GM18508 (cell line): ENCODE measurements around the gene CUL4B.
"Not testable (repeated sequence)": the region's sequence is repeated elsewhere in the genome, so short reads cannot be mapped to it uniquely, and the experiment has no call there.

Source experiments
- ATAC-seq: cut with Tn5 transposase; IDR thresholded peaks from one replicate; pipeline ENCODE4 v1.9.1; 2021; ENCODE audit warnings: moderate number of reproducible peaks; ENCODE audit not compliant: insufficient read depth, unreplicated experiment

Gene CUL4B

GRCh38 chrX:120560842-120561633 lies at the start of gene CUL4B:
Gene CUL4B, minus strand, starts transcription at chrX:120560962. Its CDS starts 324 bp downstream, at chrX:120560638.
- ATAC-seq: peak; percentile 49

DNA sequence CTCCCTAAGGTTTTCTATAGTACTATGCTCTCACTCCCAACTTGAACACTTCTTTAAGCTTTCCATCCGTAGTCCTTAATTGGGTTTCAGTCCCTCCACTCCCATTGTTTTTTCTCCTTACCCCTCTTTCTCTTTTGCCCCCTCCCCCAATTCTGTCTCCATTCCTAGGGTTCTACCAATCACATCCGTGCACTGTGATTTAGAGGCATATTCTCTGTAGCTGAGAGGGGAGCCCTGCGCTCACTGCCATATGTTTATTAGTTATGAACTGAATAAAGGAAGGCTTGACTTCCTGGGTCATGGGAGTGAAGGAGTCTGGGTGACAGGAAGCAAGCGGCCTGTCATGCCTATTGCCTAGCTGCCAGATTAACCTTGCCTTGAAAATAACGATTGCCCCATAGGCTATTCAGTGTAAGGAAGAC lies 43.6 kb upstream of the CUL4B start:
- no peak for ATAC-seq

GRCh38 chrX:120603707-120604360 lies 43.1 kb upstream of the CUL4B start, which contains the start of gene MCTS1:
Gene MCTS1, plus strand, starts transcription at chrX:120604101. Its CDS starts 136 bp downstream, at chrX:120604237.
- ATAC-seq: peak; percentile 84

DNA sequence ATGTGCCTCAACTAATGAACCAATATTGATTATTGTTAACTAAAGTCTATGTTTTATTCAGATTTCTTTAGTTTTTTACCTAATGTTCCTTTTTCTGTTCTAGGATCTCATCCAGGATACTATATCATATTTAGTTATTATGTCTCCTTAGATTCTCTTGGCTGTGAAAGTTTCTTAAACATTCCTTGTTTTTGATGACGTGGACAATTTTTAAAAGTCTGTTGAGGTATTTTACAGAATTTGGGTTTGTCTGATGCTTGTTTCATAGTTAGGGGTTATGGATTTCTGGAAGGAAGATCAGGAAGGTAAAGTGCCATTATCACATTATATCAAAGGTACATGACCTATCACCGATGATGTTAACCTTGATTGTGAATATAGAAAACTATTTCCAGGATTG lies 24.9 kb upstream of the CUL4B start:
- ATAC-seq: no peak

DNA sequence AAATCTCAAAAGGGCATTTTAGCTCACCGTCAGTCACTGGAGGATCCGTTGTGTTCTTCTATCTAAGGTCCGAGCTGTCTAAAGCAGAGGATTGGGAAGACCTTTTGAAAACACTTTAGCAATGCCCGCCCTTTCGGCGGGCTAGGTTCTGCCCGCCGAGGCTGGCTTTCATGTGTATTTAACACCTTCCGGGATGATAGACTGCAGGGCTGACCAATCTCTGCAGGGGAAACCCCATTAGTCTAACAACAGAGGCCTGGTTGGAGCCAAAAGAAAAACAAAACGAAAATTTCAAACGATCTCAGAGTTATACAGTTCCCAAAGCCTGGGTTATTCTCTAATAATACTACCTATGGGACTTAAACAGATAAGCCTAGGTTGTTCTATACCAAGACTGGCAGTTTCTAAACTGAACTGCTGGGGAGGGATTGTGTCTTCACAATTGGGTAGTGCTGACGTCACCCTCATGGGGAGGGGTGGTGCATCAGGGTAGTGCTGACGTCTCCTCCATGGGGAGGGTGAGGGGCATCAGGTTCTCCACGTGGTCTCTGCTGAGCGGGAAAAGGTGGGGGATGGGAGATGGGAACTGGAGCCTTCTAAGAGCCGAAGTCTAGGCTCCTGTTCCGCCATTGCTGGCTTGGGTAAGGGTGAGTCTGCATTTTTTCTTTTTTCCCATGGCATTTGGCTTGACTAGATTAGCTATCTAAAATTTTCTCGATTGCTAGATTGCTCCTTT lies 14.8 kb upstream of the CUL4B start:
- no peak for ATAC-seq

GRCh38 chrX:120573806-120574205 lies 13.0 kb upstream of the CUL4B start:
- not testable (repeated sequence) for ATAC-seq

- no peak for ATAC-seq
Observed at GRCh38 chrX:120570011-120570600, 9.3 kb upstream of the CUL4B start.

DNA sequence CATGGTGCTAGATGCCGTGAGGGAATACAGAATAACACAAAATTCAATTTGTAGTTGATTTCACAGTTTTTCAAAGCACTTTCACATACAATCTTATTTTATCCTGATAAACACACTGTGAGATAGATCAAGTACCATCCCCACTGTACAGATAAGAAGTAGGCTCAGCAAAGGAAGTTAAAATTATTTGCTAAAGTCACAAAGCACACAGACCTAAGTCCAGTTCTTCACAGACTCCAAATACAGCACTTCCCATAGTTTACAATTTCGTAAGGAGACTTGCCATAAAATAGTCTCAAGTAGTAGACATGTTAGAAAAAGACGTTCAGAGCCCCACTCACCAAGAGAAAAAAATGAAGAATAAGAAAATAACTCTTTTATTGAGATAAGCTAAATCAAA lies 7.8 kb upstream of the CUL4B start:
- no peak for ATAC-seq

- ATAC-seq: no peak
Observed at GRCh38 chrX:120568035-120568434, 7.3 kb upstream of the CUL4B start.

DNA sequence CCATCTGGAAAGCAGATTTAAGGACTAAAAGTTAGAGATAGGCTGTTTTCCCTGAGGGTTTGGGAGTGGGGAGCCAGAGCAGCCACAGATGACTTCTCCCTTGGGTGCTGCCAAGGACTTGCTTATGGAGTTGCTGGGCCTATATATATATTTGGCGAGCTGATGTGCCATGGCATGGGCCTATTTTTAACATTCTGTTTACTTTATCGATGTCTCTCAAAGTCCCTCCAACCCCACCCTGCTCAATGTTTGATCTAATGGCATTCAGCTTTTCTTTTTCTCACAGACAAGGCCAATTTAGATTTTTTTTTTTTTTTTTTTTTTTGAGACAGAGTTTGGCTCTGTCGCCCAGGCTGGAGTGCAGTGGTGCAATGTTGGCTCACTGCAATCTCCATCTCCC lies 6.1 kb upstream of the CUL4B start:
- no peak for ATAC-seq

DNA sequence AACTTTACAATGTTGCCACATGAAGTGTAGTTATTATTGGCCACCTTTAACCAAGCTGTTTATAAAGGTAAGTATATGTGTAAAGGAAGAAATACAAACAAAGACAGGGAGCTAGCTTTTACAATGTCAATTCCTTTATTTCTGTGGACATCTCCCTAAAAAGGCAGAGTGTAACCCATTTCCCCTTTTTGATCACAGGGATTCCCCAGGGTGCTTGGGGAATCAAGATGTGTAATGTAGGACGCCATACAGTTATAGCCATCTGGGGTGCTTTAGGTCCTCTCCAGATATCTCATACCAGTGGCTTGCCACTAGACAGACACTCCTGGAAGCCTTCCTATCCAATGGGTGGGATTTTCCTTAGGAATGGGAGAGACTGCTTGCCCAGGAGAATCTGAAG lies 4.2 kb upstream of the CUL4B start:
- ATAC-seq: no peak

DNA sequence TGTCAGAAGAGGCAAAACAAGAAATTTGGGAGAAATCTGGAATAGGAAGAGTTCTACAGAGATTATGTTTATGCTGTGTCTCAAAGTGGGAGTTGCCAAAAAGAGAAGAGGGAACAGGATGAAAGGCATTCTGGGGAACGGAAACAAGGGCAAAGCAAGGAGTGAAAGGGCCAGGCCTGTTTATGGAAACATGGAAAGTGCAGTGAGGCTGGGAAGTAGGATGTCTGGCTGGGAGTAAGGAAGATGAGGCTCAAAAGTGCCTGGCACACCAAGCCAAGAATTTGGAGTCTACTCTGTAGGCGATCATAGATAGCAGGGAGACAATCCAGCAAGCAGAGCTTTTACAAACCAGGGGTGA lies 1.8 kb upstream of the CUL4B start:
- no peak for ATAC-seq

- ATAC-seq: no peak
Observed at GRCh38 chrX:120561634-120562568, 1.1 kb upstream of the CUL4B start.

- no peak for ATAC-seq
Observed at GRCh38 chrX:120560405-120560841, 339 bp downstream of the CUL4B start.

- no peak for ATAC-seq
Observed at GRCh38 chrX:120559804-120560203, 958 bp downstream of the CUL4B start.

DNA sequence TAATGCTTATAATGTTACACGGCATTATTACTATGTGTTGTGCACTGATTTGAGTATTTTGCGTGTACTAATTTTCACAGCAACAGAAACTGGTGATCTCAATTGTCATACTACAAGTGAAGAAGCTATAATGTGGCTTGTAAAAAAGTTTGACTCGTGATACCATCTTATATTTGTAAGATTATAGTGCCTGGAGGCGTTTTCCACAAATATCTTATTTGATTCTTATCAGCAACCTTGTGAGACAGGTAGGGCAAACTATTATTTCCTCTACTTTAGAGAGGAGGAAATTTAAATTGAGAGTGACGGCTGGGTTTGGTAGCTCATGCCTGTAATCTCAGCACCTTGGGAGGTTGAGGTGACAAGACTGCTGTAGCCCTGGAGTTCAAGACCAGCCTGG lies 4.5 kb downstream of the CUL4B start:
- no peak for ATAC-seq

GRCh38 chrX:120549483-120550452 lies 11.0 kb downstream of the CUL4B start:
- ATAC-seq: no peak

DNA sequence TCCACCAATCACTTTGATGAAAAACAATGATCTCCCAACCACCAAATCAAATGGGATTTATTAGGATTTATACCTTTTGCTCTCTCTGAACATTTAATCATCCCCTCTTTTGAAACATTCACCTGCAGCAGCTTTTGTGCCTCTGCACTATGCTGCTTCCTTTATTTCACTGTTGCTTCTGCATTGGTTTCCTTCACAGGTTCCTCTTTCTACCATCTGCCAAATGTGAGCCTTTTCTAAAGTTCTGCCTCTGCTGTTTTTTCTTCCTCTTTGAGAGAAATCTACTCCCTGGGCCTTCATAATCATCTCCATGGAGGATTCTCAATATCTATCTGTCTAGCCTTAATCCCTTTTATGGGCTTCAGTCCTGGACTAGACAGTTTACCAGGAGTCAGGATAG lies 24.7 kb downstream of the CUL4B start:
- no peak for ATAC-seq
